ENCODE measurements around the gene SARNP. TPM values are rescaled to one million over a fixed set of nuclear protein-coding genes. Genes with fewer than 3 reads are reported as not detected.

SARNP gene
- total RNA-seq, 1 donor from 2014 or later = 266 TPM

- Histone ChIP-seq H3K9ac (peak overlapping the region; percentile 28), H3K4me3 (peak overlapping the region; percentile 96), H3K36me3 (no peaks in the 10 kb centered on the region), H2AFZ (replicated peaks) (no peak overlapping the region), H3K79me2 (ENCODE audit: low read depth) (peaks cover 59% of the 10 kb centered on the region), H3K27me3 (no peaks in the 10 kb centered on the region), H3K9me3 (ENCODE audit: low read depth) (no peaks in the 10 kb centered on the region), H3F3A (ENCODE audit: low read depth) (peaks cover 51% of the 10 kb centered on the region), H3K27ac (peak overlapping the region; percentile 91), H3K4me2 (peak overlapping the region; percentile 96), H4K20me1 (ENCODE audit: low read depth) (peaks cover 58% of the 10 kb centered on the region), H3K4me1 (peaks cover 26% of the 10 kb centered on the region)
- peaks cover 32% of the 10 kb centered on the region for H3K36me3 Mint-ChIP-seq
- DNase-seq (ENCODE audit: low spot score) = no peak
- peak overlapping the region; percentile 97 for H3K4me3 Mint-ChIP-seq
- H3K27me3 Mint-ChIP-seq (ENCODE audit: insufficient read depth, low read depth) = peaks cover 2% of the 10 kb centered on the region
- peak overlapping the region; percentile 88 for H3K27ac Mint-ChIP-seq
- TF ChIP-seq CTCF (IDR thresholded peaks at IDR 0.05) (no peak), EZH2 (IDR thresholded peaks at IDR 0.05) (no peak), EZH2phosphoT487 (IDR thresholded peaks at IDR 0.05) (no peak)
- peaks cover 51% of the 10 kb centered on the region for H3K4me1 Mint-ChIP-seq
- H3K9me3 Mint-ChIP-seq = peaks cover 2% of the 10 kb centered on the region
Measured at GRCh38 chr12:55746913-55747231, 70.7 kb downstream of the SARNP start.

- Histone ChIP-seq H3K27me3 (no peaks in the 10 kb centered on the region), H3K9ac (peak overlapping the region; percentile 28), H3K36me3 (no peaks in the 10 kb centered on the region), H3K27ac (peak overlapping the region; percentile 91), H3K4me1 (peaks cover 29% of the 10 kb centered on the region), H3K9me3 (ENCODE audit: low read depth) (no peaks in the 10 kb centered on the region), H3K79me2 (ENCODE audit: low read depth) (peaks cover 64% of the 10 kb centered on the region), H3K4me2 (peak overlapping the region; percentile 96), H2AFZ (replicated peaks) (no peak overlapping the region), H3K4me3 (peak overlapping the region; percentile 96), H3F3A (ENCODE audit: low read depth) (peaks cover 54% of the 10 kb centered on the region), H4K20me1 (ENCODE audit: low read depth) (peaks cover 53% of the 10 kb centered on the region)
- peak overlapping the region; percentile 97 for H3K4me3 Mint-ChIP-seq
- peaks cover 55% of the 10 kb centered on the region for H3K4me1 Mint-ChIP-seq
- H3K27me3 Mint-ChIP-seq (ENCODE audit: insufficient read depth, low read depth) = peaks cover 2% of the 10 kb centered on the region
- TF ChIP-seq CTCF (IDR thresholded peaks at IDR 0.05) (no peak), EZH2 (IDR thresholded peaks at IDR 0.05) (no peak), EZH2phosphoT487 (IDR thresholded peaks at IDR 0.05) (no peak)
- DNase-seq (ENCODE audit: low spot score) = no peak
- peaks cover 31% of the 10 kb centered on the region for H3K36me3 Mint-ChIP-seq
- peaks cover 2% of the 10 kb centered on the region for H3K9me3 Mint-ChIP-seq
- H3K27ac Mint-ChIP-seq = peak overlapping the region; percentile 88
Measured at GRCh38 chr12:55746174-55746912, 71.2 kb downstream of the SARNP start.

- H3K9ac ChIP-seq = peak overlapping the region; percentile 28
- Mint-ChIP-seq H3K4me1 (peaks cover 51% of the 10 kb centered on the region), H3K27me3 (ENCODE audit: insufficient read depth, low read depth) (no peaks in the 10 kb centered on the region)
Measured at GRCh38 chr12:55745361-55746173, 72.0 kb downstream of the SARNP start.

More at GRCh38 chr12:55745361-55746173, 72.0 kb downstream of the SARNP start:
- H3K36me3 ChIP-seq = no peaks in the 10 kb centered on the region
- Mint-ChIP-seq H3K4me3 (peak overlapping the region; percentile 97), H3K27ac (peak overlapping the region; percentile 100), H3K36me3 (peaks cover 23% of the 10 kb centered on the region), H3K9me3 (peaks cover 2% of the 10 kb centered on the region)
- no peak overlapping the region for H2AFZ ChIP-seq (replicated peaks)
- peak overlapping the region; percentile 96 for H3K4me3 ChIP-seq
- peak overlapping the region; percentile 96 for H3K4me2 ChIP-seq
- peaks cover 29% of the 10 kb centered on the region for H3K4me1 ChIP-seq
- H3K79me2 ChIP-seq (ENCODE audit: low read depth) = peaks cover 64% of the 10 kb centered on the region
- peaks cover 51% of the 10 kb centered on the region for H3F3A ChIP-seq (ENCODE audit: low read depth)
- peak overlapping the region; percentile 91 for H3K27ac ChIP-seq
- peak; percentile 96 for DNase-seq (ENCODE audit: low spot score)
- no peaks in the 10 kb centered on the region for H3K9me3 ChIP-seq (ENCODE audit: low read depth)
- TF ChIP-seq CTCF (IDR thresholded peaks at IDR 0.05) (peak; percentile 34), EZH2phosphoT487 (IDR thresholded peaks at IDR 0.05) (no peak), EZH2 (IDR thresholded peaks at IDR 0.05) (no peak)
- H3K27me3 ChIP-seq = no peaks in the 10 kb centered on the region
- H4K20me1 ChIP-seq (ENCODE audit: low read depth) = peaks cover 46% of the 10 kb centered on the region
